ENCODE measurements around the gene IGSF22.

IGSF22 gene

DNA sequence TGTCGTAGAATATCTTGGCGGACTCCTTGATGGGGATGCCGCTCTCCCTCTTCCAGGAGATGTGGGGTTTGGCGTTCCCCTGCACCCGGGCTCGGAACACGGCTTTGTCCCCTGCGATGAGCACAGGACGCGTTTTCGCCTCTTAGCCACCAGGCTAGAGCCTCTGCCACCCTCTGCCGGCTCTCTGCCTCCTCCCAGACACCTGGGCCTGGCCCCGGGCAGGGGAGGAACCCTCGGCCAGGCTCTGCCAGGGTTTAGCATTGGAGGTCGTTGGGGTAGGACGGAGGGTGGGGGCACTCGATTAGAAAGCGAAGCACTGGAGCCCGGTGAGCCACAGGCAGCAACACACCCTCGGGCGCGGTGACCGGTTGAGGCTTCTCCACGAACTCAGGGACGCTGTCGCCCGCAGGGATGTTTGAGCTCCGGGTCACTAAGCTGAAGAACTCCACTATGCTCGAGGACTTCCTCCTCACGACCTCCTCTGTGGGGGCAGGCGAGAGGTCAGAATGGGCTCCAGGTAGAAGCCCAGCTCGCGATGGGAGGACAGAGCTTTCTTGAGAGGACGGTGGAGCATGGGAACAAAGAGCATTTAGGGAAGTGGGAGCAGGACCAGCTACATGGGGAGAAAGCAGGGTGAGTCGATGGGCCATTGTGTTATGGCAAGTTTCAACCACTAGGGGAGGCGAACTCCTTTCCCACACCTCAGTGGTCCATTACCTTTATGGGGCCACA, 4.3 kb downstream of the IGSF22 start:
- TF ChIP-seq POLR2AphosphoS5 (IDR thresholded peaks at IDR 0.05; ENCODE audit: low read depth, low read length) (no peak), SPI1 (IDR thresholded peaks at IDR 0.05; ENCODE audit: low read depth, low read length) (peak; percentile 89)
- FAIRE-seq (peak; percentile 81), DNase-seq (ENCODE audit: insufficient read length, low spot score) (peak; percentile 61)

GRCh38 chr11:18720808-18721560, 5.0 kb downstream of the IGSF22 start:
- FAIRE-seq (peak; percentile 86), DNase-seq (ENCODE audit: insufficient read length, low spot score) (no peak)
- TF ChIP-seq POLR2A (IDR thresholded peaks at IDR 0.05; ENCODE audit: low read depth, low read length) (no peak), POU2F2 (IDR thresholded peaks at IDR 0.05; ENCODE audit: low read depth, low read length) (no peak), POLR2AphosphoS5 (IDR thresholded peaks at IDR 0.05; ENCODE audit: low read depth, low read length) (no peak), SPI1 (IDR thresholded peaks at IDR 0.05; ENCODE audit: low read depth, low read length) (no peak), TAF1 (IDR thresholded peaks at IDR 0.05; ENCODE audit: low read depth, low read length) (no peak), PAX5 (IDR thresholded peaks at IDR 0.05; ENCODE audit: insufficient read depth, low read length, severe bottlenecking) (no peak)

DNA sequence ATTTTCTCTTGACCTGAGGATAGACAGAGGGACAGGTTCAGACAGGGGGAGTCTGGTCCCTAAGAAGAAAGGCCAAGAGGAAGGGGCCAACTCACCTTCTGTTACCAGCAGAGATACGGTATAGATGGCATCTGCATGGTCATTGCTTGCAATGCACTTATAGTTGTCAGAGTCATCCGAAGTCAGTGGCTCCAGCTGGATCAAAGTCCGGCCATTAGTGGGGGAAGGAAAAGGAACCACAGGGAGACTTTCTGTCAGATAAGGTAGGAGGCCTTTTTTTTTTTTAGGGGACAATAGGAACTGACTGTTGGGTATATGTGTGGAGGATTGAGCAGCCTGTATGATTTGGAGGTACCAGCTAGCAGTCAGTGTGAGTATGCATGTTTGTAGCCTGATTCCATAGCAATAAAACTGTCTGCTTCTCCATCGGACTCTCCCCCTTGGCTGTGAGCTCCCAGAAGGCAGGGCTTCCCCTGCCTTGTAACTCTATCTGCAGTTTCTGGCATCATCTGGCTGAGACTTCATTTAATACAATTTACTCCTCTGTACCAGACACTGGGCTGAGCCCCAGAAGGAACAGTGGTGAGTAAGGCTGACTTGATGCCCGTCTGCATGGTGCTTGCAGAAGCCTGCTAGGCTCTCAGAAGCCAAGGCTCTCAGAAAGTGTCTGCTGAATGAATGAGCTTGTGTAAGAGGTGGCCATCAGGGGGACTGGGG, 5.7 kb downstream of the IGSF22 start:
- TF ChIP-seq TAF1 (IDR thresholded peaks at IDR 0.05; ENCODE audit: low read depth, low read length) (no peak), POLR2AphosphoS5 (IDR thresholded peaks at IDR 0.05; ENCODE audit: low read depth, low read length) (no peak), POU2F2 (IDR thresholded peaks at IDR 0.05; ENCODE audit: low read depth, low read length) (no peak), PAX5 (IDR thresholded peaks at IDR 0.05; ENCODE audit: insufficient read depth, low read length, severe bottlenecking) (no peak), SPI1 (IDR thresholded peaks at IDR 0.05; ENCODE audit: low read depth, low read length) (no peak), POLR2A (IDR thresholded peaks at IDR 0.05; ENCODE audit: low read depth, low read length) (no peak)
- FAIRE-seq (peak; percentile 59), DNase-seq (ENCODE audit: insufficient read length, low spot score) (no peak)

- TF ChIP-seq SPI1 (IDR thresholded peaks at IDR 0.05; ENCODE audit: low read depth, low read length) (no peak), TAF1 (IDR thresholded peaks at IDR 0.05; ENCODE audit: low read depth, low read length) (no peak), POU2F2 (IDR thresholded peaks at IDR 0.05; ENCODE audit: low read depth, low read length) (no peak), POLR2AphosphoS5 (IDR thresholded peaks at IDR 0.05; ENCODE audit: low read depth, low read length) (no peak), POLR2A (IDR thresholded peaks at IDR 0.05; ENCODE audit: low read depth, low read length) (no peak), PAX5 (IDR thresholded peaks at IDR 0.05; ENCODE audit: insufficient read depth, low read length, severe bottlenecking) (no peak)
- DNase-seq (ENCODE audit: insufficient read length, low spot score) = no peak
- no peak for FAIRE-seq
Measured at GRCh38 chr11:18715476-18715875, 10.5 kb downstream of the IGSF22 start.

GRCh38 chr11:18714443-18714780, 11.6 kb downstream of the IGSF22 start:
- TF ChIP-seq POLR2A (IDR thresholded peaks at IDR 0.05; ENCODE audit: low read depth, low read length) = no peak
- no peak for FAIRE-seq

GRCh38 chr11:18713646-18714442, 12.1 kb downstream of the IGSF22 start:
- DNase-seq (ENCODE audit: insufficient read length, low spot score) = no peak
- TF ChIP-seq SPI1 (IDR thresholded peaks at IDR 0.05; ENCODE audit: low read depth, low read length) (no peak), POU2F2 (IDR thresholded peaks at IDR 0.05; ENCODE audit: low read depth, low read length) (no peak), PAX5 (IDR thresholded peaks at IDR 0.05; ENCODE audit: insufficient read depth, low read length, severe bottlenecking) (no peak), POLR2AphosphoS5 (IDR thresholded peaks at IDR 0.05; ENCODE audit: low read depth, low read length) (no peak), TAF1 (IDR thresholded peaks at IDR 0.05; ENCODE audit: low read depth, low read length) (no peak), POLR2A (IDR thresholded peaks at IDR 0.05; ENCODE audit: low read depth, low read length) (no peak)
- no peak for FAIRE-seq

More at GRCh38 chr11:18714443-18714780, 11.6 kb downstream of the IGSF22 start:
- DNase-seq (ENCODE audit: insufficient read length, low spot score) = no peak

- DNase-seq (ENCODE audit: insufficient read length, low spot score) = no peak
- FAIRE-seq = no peak
- TF ChIP-seq POLR2A (IDR thresholded peaks at IDR 0.05; ENCODE audit: low read depth, low read length) (no peak), POU2F2 (IDR thresholded peaks at IDR 0.05; ENCODE audit: low read depth, low read length) (no peak), SPI1 (IDR thresholded peaks at IDR 0.05; ENCODE audit: low read depth, low read length) (no peak), PAX5 (IDR thresholded peaks at IDR 0.05; ENCODE audit: insufficient read depth, low read length, severe bottlenecking) (no peak), POLR2AphosphoS5 (IDR thresholded peaks at IDR 0.05; ENCODE audit: low read depth, low read length) (no peak)
Measured at GRCh38 chr11:18710545-18710944, 15.4 kb downstream of the IGSF22 start.

DNA sequence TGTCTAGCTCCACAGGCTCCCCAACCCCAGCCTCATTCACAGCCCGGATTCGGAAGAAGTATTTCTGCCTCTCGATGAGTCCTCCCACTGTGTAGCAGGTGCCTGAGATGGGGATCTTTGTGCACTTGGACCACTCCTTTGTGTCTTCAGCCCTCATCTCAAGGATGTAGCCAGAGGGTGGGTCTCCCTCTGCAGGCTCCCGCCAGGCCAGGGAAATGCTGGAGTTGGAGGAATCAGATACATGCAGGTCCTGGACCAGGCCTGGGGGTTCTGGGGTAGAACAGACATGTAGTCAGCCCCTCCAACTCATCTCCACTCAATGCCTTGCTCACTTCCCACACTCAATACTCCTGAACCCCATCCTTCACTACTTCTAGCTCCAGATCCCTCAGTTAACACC, 16.6 kb downstream of the IGSF22 start:
- DNase-seq (ENCODE audit: insufficient read length, low spot score) (no peak), FAIRE-seq (no peak)
- TF ChIP-seq POLR2A (IDR thresholded peaks at IDR 0.05; ENCODE audit: low read depth, low read length) = no peak
- TF ChIP-seq TAF1 (IDR thresholded peaks at IDR 0.05; ENCODE audit: low read depth, low read length) = no peak
- TF ChIP-seq POU2F2 (IDR thresholded peaks at IDR 0.05; ENCODE audit: low read depth, low read length) = no peak
- TF ChIP-seq POLR2AphosphoS5 (IDR thresholded peaks at IDR 0.05; ENCODE audit: low read depth, low read length) = no peak
- no peak for TF ChIP-seq PAX5 (IDR thresholded peaks at IDR 0.05; ENCODE audit: insufficient read depth, low read length, severe bottlenecking)
- no peak for TF ChIP-seq SPI1 (IDR thresholded peaks at IDR 0.05; ENCODE audit: low read depth, low read length)

- no peak for FAIRE-seq
- DNase-seq (ENCODE audit: insufficient read length, low spot score) = no peak
- TF ChIP-seq POU2F2 (IDR thresholded peaks at IDR 0.05; ENCODE audit: low read depth, low read length) = no peak
- no peak for TF ChIP-seq POLR2AphosphoS5 (IDR thresholded peaks at IDR 0.05; ENCODE audit: low read depth, low read length)
- no peak for TF ChIP-seq TAF1 (IDR thresholded peaks at IDR 0.05; ENCODE audit: low read depth, low read length)
- no peak for TF ChIP-seq PAX5 (IDR thresholded peaks at IDR 0.05; ENCODE audit: insufficient read depth, low read length, severe bottlenecking)
- no peak for TF ChIP-seq POLR2A (IDR thresholded peaks at IDR 0.05; ENCODE audit: low read depth, low read length)
- TF ChIP-seq SPI1 (IDR thresholded peaks at IDR 0.05; ENCODE audit: low read depth, low read length) = no peak
Measured at GRCh38 chr11:18707811-18708340, 18.1 kb downstream of the IGSF22 start.
